Hepatocyte (in vitro differentiated cells): ENCODE results near the gene F2.
"Not testable (repeated sequence)": the region's sequence is repeated elsewhere in the genome, so short reads cannot be mapped to it uniquely, and the experiment has no call there.

ENCODE experiments used
- CTCF ChIP-seq: fragments of 200-600 bp; sonication (generic); IDR thresholded peaks from 2 replicates; pipeline ENCODE4 v1.5.1; 2016; ENCODE audit warnings: antibody characterized with exemption, mild to moderate bottlenecking; ENCODE audit not compliant: poor library complexity
- EZH2 ChIP-seq: fragments of 200-600 bp; sonication (generic); IDR thresholded peaks from 2 replicates; pipeline ENCODE4 v1.6.1; 2016; ENCODE audit warnings: antibody characterized with exemption, mild to moderate bottlenecking, borderline replicate concordance

- not testable (repeated sequence) for TF ChIP-seq CTCF, EZH2
Observed at GRCh38 chr11:46670521-46670920, 48.5 kb upstream of the F2 start.
